Activated CD4-positive, alpha-beta T cell treated with anti-CD3 and anti-CD28 coated beads, Interleukin-2, amount 10 ng/mL, durations not matched to agents 7 days and 5 days (primary cell): ENCODE data around the gene SLC5A10. TPM values are rescaled to one million over a fixed set of nuclear protein-coding genes. Genes with fewer than 3 reads are reported as not detected.
"Not testable (repeated sequence)": the region's sequence is repeated elsewhere in the genome, so short reads cannot be mapped to it uniquely, and the experiment has no call there.

ENCODE experiments used
- CTCF ChIA-PET: fragments of 350-600 bp; sonication (Branson Sonifier 250); formaldehyde crosslinking; loops from one replicate; lab custom pipeline; 2021; ENCODE audit warnings: antibody characterized with exemption; lab: Charles Lee
- POLR2A ChIA-PET: fragments of 350-600 bp; sonication (Branson Sonifier 250); formaldehyde crosslinking; loops from one replicate; lab custom pipeline; 2021; ENCODE audit warnings: antibody characterized with exemption; lab: Charles Lee
- DNase-seq: peaks from one replicate; pipeline ENCODE4 v3.0.0-alpha.2; 2020
- H3K27ac Mint-ChIP-seq: one replicate; pipeline ENCODE4 v1.8.0; 2021; ENCODE audit warnings: mild to moderate bottlenecking, moderate library complexity, mixed read lengths
- H3K27me3 Mint-ChIP-seq: one replicate; pipeline ENCODE4 v1.8.0; 2021; ENCODE audit warnings: mixed read lengths
- H3K36me3 Mint-ChIP-seq: one replicate; pipeline ENCODE4 v1.8.0; 2021; ENCODE audit warnings: low read depth, mixed read lengths
- H3K4me1 Mint-ChIP-seq: one replicate; pipeline ENCODE4 v1.8.0; 2021; ENCODE audit warnings: mixed read lengths
- H3K4me3 Mint-ChIP-seq: one replicate; pipeline ENCODE4 v1.8.0; 2021; ENCODE audit warnings: mild to moderate bottlenecking, moderate library complexity, mixed read lengths
- H3K9me3 Mint-ChIP-seq: one replicate; pipeline ENCODE4 v1.8.0; 2021; ENCODE audit warnings: mixed read lengths
- total RNA-seq, 2 experiments: library from RNA; stranded (reverse); gene quantifications; one replicate each; pipeline ENCODE4 v1.2.3, GENCODE V29; 2021

Gene SLC5A10
- total RNA-seq, 2 experiments from 2014 or later: not detected

- no peak for DNase-seq
- CTCF ChIA-PET: no interaction called here
- Mint-ChIP-seq H3K36me3 (peaks cover 3% of the 10 kb centered on the region), H3K4me3 (no peak overlapping the region), H3K4me1 (peaks cover 2% of the 10 kb centered on the region), H3K27me3 (no peaks in the 10 kb centered on the region), H3K27ac (no peak overlapping the region), H3K9me3 (no peaks in the 10 kb centered on the region)
- POLR2A ChIA-PET: no interaction called here
Measured at GRCh38 chr17:19013806-19014627, 62.1 kb downstream of the SLC5A10 start.

GRCh38 chr17:19014628-19015215 lies 62.8 kb downstream of the SLC5A10 start:
- no peaks in the 10 kb centered on the region for H3K27me3 Mint-ChIP-seq
- H3K36me3 Mint-ChIP-seq: peaks cover 4% of the 10 kb centered on the region
- POLR2A ChIA-PET: no interaction called here
- CTCF ChIA-PET: no interaction called here
- H3K27ac Mint-ChIP-seq: no peak overlapping the region
- H3K4me3 Mint-ChIP-seq: no peak overlapping the region
- H3K4me1 Mint-ChIP-seq: peaks cover 2% of the 10 kb centered on the region
- no peaks in the 10 kb centered on the region for H3K9me3 Mint-ChIP-seq
- no peak for DNase-seq

DNA sequence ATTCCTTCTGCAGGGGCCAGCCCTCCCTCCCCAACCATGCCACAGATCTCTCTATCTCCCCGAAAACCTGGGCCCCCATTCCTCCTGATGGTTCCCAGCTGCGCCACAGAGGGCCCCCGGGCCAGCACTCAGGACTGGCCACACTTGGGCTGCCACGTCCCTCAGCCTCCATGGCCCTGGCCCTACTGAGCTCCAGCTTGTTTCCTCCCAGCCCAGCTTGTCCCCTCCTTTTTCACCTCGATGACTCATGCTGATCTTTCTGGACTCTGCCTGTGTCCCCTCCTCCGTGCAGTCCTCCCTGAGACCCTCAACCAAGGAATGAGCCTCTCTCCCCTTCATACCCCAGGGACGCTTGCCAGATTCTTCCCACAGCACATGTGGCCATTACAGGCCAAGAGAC lies 63.5 kb downstream of the SLC5A10 start:
- Mint-ChIP-seq H3K4me1 (peaks cover 2% of the 10 kb centered on the region), H3K27me3 (no peaks in the 10 kb centered on the region), H3K36me3 (peaks cover 8% of the 10 kb centered on the region), H3K9me3 (no peaks in the 10 kb centered on the region), H3K27ac (no peak overlapping the region), H3K4me3 (no peak overlapping the region)
- DNase-seq: no peak
- CTCF ChIA-PET: no interaction called here
- POLR2A ChIA-PET: no interaction called here

GRCh38 chr17:19016297-19016696 lies 64.3 kb downstream of the SLC5A10 start:
- POLR2A ChIA-PET: no interaction called here
- Mint-ChIP-seq H3K36me3 (peaks cover 11% of the 10 kb centered on the region), H3K27ac (no peak overlapping the region), H3K4me3 (no peak overlapping the region), H3K9me3 (no peaks in the 10 kb centered on the region), H3K27me3 (no peaks in the 10 kb centered on the region), H3K4me1 (peaks cover 2% of the 10 kb centered on the region)
- no peak for DNase-seq
- CTCF ChIA-PET: interaction anchor here (0.6 to 1.6 kb wide), 3 partner anchors 55 to 390 kb away, joined by 4 to 7 read pairs (median 5); no protein-coding TSS in a partner anchor

GRCh38 chr17:19016881-19017280 lies 64.9 kb downstream of the SLC5A10 start:
- Mint-ChIP-seq H3K36me3 (peaks cover 13% of the 10 kb centered on the region), H3K4me3 (no peak overlapping the region), H3K27ac (peak overlapping the region; percentile 62), H3K27me3 (no peaks in the 10 kb centered on the region), H3K9me3 (no peaks in the 10 kb centered on the region), H3K4me1 (peaks cover 2% of the 10 kb centered on the region)
- no peak for DNase-seq
- ChIA-PET POLR2A (no interaction called here), CTCF (interaction anchor here (1.1 to 1.6 kb wide), 2 partner anchors 56 to 391 kb away, joined by 5 to 7 read pairs; no protein-coding TSS in a partner anchor)

GRCh38 chr17:19017401-19017800 lies 65.4 kb downstream of the SLC5A10 start:
- ChIA-PET CTCF (interaction anchor here (1.6 kb wide), 1 partner anchor 56 kb away, joined by 7 read pairs; no protein-coding TSS in a partner anchor), POLR2A (no interaction called here)
- Mint-ChIP-seq H3K4me1 (peaks cover 2% of the 10 kb centered on the region), H3K27me3 (no peaks in the 10 kb centered on the region), H3K27ac (peak overlapping the region; percentile 36), H3K36me3 (peaks cover 17% of the 10 kb centered on the region), H3K4me3 (no peak overlapping the region), H3K9me3 (no peaks in the 10 kb centered on the region)
- DNase-seq: no peak

DNA sequence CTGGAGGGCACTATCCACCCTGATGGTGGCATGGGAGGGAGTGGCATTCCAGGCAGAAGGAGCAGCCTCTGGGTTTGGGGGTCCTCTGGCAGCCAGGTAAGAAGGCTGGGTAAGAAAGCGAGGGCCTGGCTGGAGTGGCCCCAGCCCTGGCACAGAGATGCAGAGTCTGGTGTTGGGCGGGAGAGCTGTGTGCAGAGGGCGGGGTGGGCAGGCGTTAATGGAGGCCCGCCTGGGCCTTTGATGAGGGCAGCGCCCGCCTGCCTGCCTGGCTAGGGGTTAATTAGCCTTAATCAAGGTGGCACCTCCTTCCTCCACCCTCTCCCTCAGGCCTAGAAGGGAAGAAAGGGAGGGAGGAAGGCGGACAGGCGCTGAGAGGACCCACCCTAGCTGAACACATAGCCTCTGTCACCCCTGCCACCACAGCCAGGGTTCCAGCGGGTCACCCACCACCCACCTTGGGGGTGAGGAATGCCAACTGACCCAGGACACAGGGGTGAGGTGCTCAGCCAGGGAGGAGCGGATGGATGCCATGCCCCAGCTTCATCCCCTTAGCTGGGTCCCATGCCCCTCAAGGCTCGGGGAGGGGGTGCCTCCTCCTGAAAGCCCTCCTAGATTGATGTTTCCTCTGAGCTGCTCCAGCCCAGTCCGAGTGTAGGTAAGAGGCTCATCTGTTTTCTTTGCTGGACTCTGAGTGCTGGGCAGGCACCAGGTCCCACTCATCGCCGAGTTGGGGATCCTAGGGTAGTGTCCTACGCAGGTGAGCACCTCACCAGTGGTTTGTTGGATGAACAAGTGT lies 66.0 kb downstream of the SLC5A10 start:
- POLR2A ChIA-PET: no interaction called here
- peaks cover 4% of the 10 kb centered on the region for H3K4me1 Mint-ChIP-seq
- H3K4me3 Mint-ChIP-seq: no peak overlapping the region
- H3K27ac Mint-ChIP-seq: peak overlapping the region; percentile 36
- peaks cover 20% of the 10 kb centered on the region for H3K36me3 Mint-ChIP-seq
- H3K9me3 Mint-ChIP-seq: no peaks in the 10 kb centered on the region
- H3K27me3 Mint-ChIP-seq: no peaks in the 10 kb centered on the region
- CTCF ChIA-PET: no interaction called here
- no peak for DNase-seq

DNA sequence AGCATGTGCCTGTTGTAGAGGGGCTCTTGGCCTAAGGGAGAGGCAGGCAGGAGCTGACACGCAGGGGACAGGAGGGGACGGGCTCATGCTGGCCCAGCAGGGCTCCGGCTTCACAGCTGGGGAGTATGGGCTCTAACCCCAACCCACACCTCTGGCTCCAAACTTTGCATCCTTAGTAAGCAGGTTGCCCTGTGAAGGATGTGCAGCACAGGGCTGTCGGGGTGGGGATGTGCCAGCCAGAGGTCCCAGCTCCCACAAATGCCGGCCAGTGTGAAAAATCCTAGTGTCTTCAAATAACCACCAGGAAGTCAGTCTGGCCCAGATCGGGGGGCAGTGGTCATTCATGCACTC lies 66.6 kb downstream of the SLC5A10 start:
- H3K27me3 Mint-ChIP-seq: no peaks in the 10 kb centered on the region
- H3K27ac Mint-ChIP-seq: peak overlapping the region; percentile 25
- DNase-seq: no peak
- no peak overlapping the region for H3K4me3 Mint-ChIP-seq
- no peaks in the 10 kb centered on the region for H3K9me3 Mint-ChIP-seq
- POLR2A ChIA-PET: no interaction called here
- CTCF ChIA-PET: no interaction called here
- peaks cover 5% of the 10 kb centered on the region for H3K4me1 Mint-ChIP-seq
- peaks cover 21% of the 10 kb centered on the region for H3K36me3 Mint-ChIP-seq

DNA sequence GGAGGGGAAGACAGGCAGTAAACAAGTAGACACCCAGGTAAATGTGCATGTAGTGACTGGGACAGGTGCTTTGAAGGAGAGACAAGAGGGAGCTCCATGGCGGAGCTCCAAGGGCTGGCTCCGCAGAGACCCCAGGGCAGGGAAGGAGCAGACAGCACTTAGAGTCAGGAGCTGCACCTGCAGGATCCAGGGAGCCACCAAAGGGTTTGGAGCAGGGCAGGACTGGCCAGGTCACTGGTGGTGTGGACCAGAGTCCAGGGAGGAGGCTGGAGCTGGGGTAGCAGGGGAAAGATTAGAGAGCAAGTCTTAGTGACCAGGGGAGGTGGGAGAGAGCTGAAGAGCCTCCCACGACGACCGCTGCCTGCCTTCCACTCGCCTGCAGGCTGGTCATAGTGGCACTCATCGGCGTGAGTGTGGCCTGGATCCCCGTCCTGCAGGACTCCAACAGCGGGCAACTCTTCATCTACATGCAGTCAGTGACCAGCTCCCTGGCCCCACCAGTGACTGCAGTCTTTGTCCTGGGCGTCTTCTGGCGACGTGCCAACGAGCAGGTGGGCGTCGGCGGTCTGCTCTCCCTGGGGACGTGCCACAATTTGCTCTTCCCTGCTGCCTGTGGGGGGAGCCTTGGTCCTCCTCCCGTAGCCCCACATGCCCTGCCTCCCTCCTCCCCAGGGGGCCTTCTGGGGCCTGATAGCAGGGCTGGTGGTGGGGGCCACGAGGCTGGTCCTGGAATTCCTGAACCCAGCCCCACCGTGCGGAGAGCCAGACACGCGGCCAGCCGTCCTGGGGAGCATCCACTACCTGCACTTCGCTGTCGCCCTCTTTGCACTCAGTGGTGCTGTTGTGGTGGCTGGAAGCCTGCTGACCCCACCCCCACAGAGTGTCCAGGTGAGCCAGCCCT lies 67.3 kb downstream of the SLC5A10 start:
- Mint-ChIP-seq H3K4me1 (peaks cover 12% of the 10 kb centered on the region), H3K36me3 (peaks cover 27% of the 10 kb centered on the region), H3K27me3 (no peaks in the 10 kb centered on the region), H3K27ac (peak overlapping the region; percentile 25), H3K9me3 (no peaks in the 10 kb centered on the region), H3K4me3 (no peak overlapping the region)
- CTCF ChIA-PET: no interaction called here
- no peak for DNase-seq
- POLR2A ChIA-PET: no interaction called here

- Mint-ChIP-seq H3K4me1 (peaks cover 17% of the 10 kb centered on the region), H3K9me3 (no peaks in the 10 kb centered on the region), H3K27ac (peak overlapping the region; percentile 36), H3K36me3 (peaks cover 31% of the 10 kb centered on the region), H3K27me3 (no peaks in the 10 kb centered on the region), H3K4me3 (no peak overlapping the region)
- no peak for DNase-seq
- ChIA-PET CTCF (interaction anchor here (0.8 kb wide), 1 partner anchor 22 kb away, joined by 3 read pairs; no protein-coding TSS in a partner anchor), POLR2A (no interaction called here)
Measured at GRCh38 chr17:19020016-19020415, 68.1 kb downstream of the SLC5A10 start.

- POLR2A ChIA-PET, DNase-seq, CTCF ChIA-PET, H3K4me3 Mint-ChIP-seq, H3K27ac Mint-ChIP-seq, H3K27me3 Mint-ChIP-seq, H3K9me3 Mint-ChIP-seq: not testable (repeated sequence)
- Mint-ChIP-seq H3K4me1 (peaks cover 17% of the 10 kb centered on the region), H3K36me3 (peaks cover 31% of the 10 kb centered on the region)
Measured at GRCh38 chr17:19021011-19021621, 69.2 kb downstream of the SLC5A10 start.

GRCh38 chr17:19021622-19022083 lies 69.7 kb downstream of the SLC5A10 start:
- Mint-ChIP-seq H3K9me3 (no peaks in the 10 kb centered on the region), H3K36me3 (peaks cover 31% of the 10 kb centered on the region), H3K4me1 (peaks cover 17% of the 10 kb centered on the region), H3K27ac (no peak overlapping the region), H3K4me3 (no peak overlapping the region), H3K27me3 (no peaks in the 10 kb centered on the region)
- peak; percentile 38 for DNase-seq
- POLR2A ChIA-PET: no interaction called here
- CTCF ChIA-PET: interaction anchor here (1.6 kb wide), 1 partner anchor 62 kb away, joined by 7 read pairs; no protein-coding TSS in a partner anchor
